Activated naive CD4-positive, alpha-beta T cell treated with anti-CD3 and anti-CD28 coated beads for 36 hours (primary cell): ENCODE data around the gene TMEM89. TPM values are rescaled to one million over a fixed set of nuclear protein-coding genes. Genes with fewer than 3 reads are reported as not detected.

ENCODE experiments used
- CTCF ChIA-PET: fragments of 350-600 bp; sonication (Branson Sonifier 250); formaldehyde crosslinking; loops from one replicate; lab custom pipeline; 2021; ENCODE audit warnings: antibody characterized with exemption; lab: Charles Lee
- DNase-seq: peaks from one replicate; pipeline ENCODE4 v3.0.0-alpha.2; 2020
- H3K27ac Mint-ChIP-seq: one replicate; pipeline ENCODE4 v1.8.0; 2021; ENCODE audit warnings: mild to moderate bottlenecking, mixed read lengths
- H3K27me3 Mint-ChIP-seq: one replicate; pipeline ENCODE4 v1.8.0; 2021; ENCODE audit warnings: low read depth, mixed read lengths
- H3K36me3 Mint-ChIP-seq: one replicate; pipeline ENCODE4 v1.8.0; 2021; ENCODE audit warnings: low read depth, mixed read lengths
- H3K4me1 Mint-ChIP-seq: one replicate; pipeline ENCODE4 v1.8.0; 2021; ENCODE audit warnings: low read depth, mixed read lengths
- H3K4me3 Mint-ChIP-seq: one replicate; pipeline ENCODE4 v1.8.0; 2021; ENCODE audit warnings: mild to moderate bottlenecking, moderate library complexity, mixed read lengths
- H3K9me3 Mint-ChIP-seq: one replicate; pipeline ENCODE4 v1.8.0; 2021; ENCODE audit warnings: mixed read lengths
- intact Hi-C: fragments of 100-400 bp; cut with micrococcal nuclease; formaldehyde crosslinking; loops from one replicate; pipeline ENCODE4 v1.15.1; 2023
- total RNA-seq, 2 experiments: library from RNA; stranded (reverse); gene quantifications; one replicate each; pipeline ENCODE4 v1.2.3, GENCODE V29; 2021

TMEM89 gene
- total RNA-seq, 2 experiments from 2014 or later: not detected

DNA sequence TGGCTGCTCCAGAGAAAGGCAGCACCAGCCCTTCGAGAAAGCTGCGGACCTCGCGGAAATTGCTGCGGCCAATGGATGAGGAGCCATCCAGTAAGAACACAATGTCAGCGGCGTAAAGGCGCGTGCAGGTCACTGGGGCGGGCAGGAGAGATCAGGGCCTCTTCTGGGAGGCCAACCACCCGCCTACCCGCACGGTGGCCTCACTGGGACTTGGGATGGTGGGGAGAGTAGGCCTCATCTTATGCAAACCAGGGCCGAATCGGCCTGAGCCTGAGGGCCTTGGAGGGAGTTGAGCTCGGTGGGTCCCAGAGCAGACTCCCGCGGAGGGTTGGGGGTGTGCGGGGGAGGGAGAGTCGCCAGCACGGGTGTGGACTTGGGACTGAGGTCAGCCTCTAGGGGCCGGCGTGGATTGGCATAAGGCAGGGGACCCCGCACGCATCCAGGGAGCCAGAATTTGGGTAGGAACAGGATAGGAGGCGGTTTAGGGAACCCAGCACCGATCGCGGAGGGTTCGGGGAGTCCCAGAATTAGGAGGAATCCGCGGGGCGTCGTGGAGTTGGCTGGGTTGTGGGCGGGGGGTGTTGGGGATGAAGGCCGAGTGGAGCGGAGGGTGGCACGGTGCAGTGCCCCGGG, 27.0 kb downstream of the TMEM89 start:
- CTCF ChIA-PET: interaction anchor here (0.5 kb wide), 1 partner anchor 30 kb away, joined by 3 read pairs; no protein-coding TSS in a partner anchor
- no peaks in the 10 kb centered on the region for H3K9me3 Mint-ChIP-seq
- H3K4me3 Mint-ChIP-seq: no peak overlapping the region
- peaks cover 6% of the 10 kb centered on the region for H3K4me1 Mint-ChIP-seq
- no peak overlapping the region for H3K27ac Mint-ChIP-seq
- H3K36me3 Mint-ChIP-seq: no peaks in the 10 kb centered on the region
- DNase-seq: no peak
- intact Hi-C loops: no loop called here
- peaks cover 23% of the 10 kb centered on the region for H3K27me3 Mint-ChIP-seq

- Mint-ChIP-seq H3K27ac (no peak overlapping the region), H3K36me3 (no peaks in the 10 kb centered on the region), H3K4me1 (peaks cover 6% of the 10 kb centered on the region), H3K27me3 (peaks cover 31% of the 10 kb centered on the region), H3K9me3 (no peaks in the 10 kb centered on the region), H3K4me3 (no peak overlapping the region)
- intact Hi-C loops: no loop called here
- DNase-seq: no peak
- CTCF ChIA-PET: no interaction called here
These were observed 28.2 kb downstream of the TMEM89 start for GRCh38 chr3:48593337-48593736.

DNA sequence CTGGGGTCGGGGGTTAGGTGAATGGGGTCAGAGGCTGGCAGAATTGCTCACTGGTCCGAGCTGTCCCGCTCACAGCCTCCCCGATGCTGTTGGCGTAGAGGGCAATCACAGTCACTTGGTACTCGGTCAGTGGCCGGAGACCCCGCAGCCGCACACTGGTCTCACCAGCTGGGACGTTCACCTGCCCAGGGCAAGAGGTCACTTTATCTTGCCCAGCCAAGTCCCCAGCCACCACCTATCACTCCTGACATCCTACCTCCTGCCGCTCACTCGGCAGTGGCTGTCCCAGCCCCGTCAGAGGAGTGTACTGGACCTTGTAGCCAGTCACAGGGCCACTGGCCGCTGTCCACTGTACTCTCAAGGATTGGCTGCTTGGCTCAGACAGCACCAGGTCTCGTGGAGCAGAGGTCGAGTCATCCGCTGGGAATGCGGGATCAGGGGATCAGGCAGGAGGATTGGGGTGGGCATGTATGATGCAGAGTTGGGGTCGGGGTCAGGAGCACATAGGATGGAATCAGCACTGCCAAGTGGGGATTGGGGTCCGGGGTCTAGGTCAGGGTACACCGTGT, 29.0 kb downstream of the TMEM89 start:
- DNase-seq: no peak
- intact Hi-C loops: no loop called here
- CTCF ChIA-PET: interaction anchor here (0.6 kb wide), 1 partner anchor 25 kb away, joined by 3 read pairs; no protein-coding TSS in a partner anchor
- H3K4me1 Mint-ChIP-seq: peaks cover 6% of the 10 kb centered on the region
- H3K9me3 Mint-ChIP-seq: no peaks in the 10 kb centered on the region
- H3K36me3 Mint-ChIP-seq: no peaks in the 10 kb centered on the region
- H3K27me3 Mint-ChIP-seq: peaks cover 36% of the 10 kb centered on the region
- H3K4me3 Mint-ChIP-seq: no peak overlapping the region
- no peak overlapping the region for H3K27ac Mint-ChIP-seq

DNA sequence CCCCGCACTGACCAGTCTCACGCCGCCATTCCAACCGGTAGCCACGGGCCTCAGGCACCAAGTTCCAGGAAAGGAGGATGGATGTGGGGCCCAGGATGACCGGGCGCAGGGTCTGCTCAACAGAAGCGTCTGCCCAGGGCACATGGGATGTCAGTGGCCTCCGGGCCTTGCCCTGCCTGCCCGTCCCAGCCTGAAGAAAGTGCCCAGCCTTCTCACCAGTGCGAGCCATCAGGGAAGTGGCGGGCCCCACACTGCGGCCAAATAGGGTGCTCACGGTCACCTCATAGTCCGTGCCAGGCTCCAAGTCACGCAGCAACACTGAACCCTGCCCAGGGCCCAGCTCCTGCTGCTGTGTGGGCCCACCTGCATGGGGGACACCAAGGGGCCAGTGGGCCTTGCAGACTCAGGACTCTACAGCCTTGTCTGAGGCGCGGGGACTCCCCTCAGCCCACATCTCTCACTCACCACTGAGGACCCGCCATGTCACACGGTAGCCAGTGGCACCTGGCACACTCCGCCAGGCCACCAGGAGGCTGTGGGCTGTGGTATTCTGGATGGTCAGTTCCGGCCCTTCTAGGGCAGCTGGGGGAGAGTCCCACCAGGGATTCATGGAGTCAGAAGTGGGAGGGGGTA, 29.6 kb downstream of the TMEM89 start:
- Mint-ChIP-seq H3K27me3 (peaks cover 36% of the 10 kb centered on the region), H3K36me3 (no peaks in the 10 kb centered on the region), H3K4me3 (no peak overlapping the region), H3K4me1 (peaks cover 6% of the 10 kb centered on the region), H3K27ac (no peak overlapping the region), H3K9me3 (no peaks in the 10 kb centered on the region)
- CTCF ChIA-PET: interaction anchor here (0.6 kb wide), 1 partner anchor 26 kb away, joined by 3 read pairs; no protein-coding TSS in a partner anchor
- intact Hi-C loops: no loop called here
- no peak for DNase-seq

DNA sequence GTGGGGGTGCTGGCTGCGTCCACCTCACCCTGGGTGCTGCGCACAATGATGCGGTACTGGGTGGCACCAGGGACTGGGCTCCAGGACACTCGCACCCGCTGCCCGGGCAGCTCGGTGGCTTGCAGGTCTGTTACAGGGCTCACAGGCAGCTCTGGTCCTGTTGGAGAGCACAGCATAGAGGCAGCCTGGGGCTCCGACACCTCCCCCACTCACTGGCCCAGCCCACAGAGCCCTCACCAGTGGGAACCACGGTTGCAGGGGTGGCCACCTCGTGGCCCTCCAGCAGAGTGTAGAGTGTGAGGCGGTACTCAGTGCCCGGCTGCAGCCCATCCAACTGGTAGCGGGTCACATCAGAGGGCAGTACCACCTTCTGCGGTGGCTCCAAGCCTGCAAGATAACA, 30.1 kb downstream of the TMEM89 start:
- Mint-ChIP-seq H3K9me3 (no peaks in the 10 kb centered on the region), H3K27ac (no peak overlapping the region), H3K4me1 (peaks cover 6% of the 10 kb centered on the region), H3K36me3 (no peaks in the 10 kb centered on the region), H3K4me3 (no peak overlapping the region), H3K27me3 (peaks cover 36% of the 10 kb centered on the region)
- CTCF ChIA-PET: no interaction called here
- DNase-seq: no peak
- intact Hi-C loops: no loop called here

GRCh38 chr3:48588230-48588629, 33.3 kb downstream of the TMEM89 start:
- Mint-ChIP-seq H3K4me3 (no peak overlapping the region), H3K4me1 (no peaks in the 10 kb centered on the region), H3K27ac (no peak overlapping the region), H3K36me3 (no peaks in the 10 kb centered on the region), H3K27me3 (peaks cover 27% of the 10 kb centered on the region), H3K9me3 (no peaks in the 10 kb centered on the region)
- intact Hi-C loops: no loop called here
- DNase-seq: no peak
- CTCF ChIA-PET: no interaction called here

- H3K36me3 Mint-ChIP-seq: no peaks in the 10 kb centered on the region
- H3K27ac Mint-ChIP-seq: no peak overlapping the region
- no peaks in the 10 kb centered on the region for H3K9me3 Mint-ChIP-seq
- H3K27me3 Mint-ChIP-seq: peaks cover 22% of the 10 kb centered on the region
- CTCF ChIA-PET: no interaction called here
- intact Hi-C loops: no loop called here
- no peaks in the 10 kb centered on the region for H3K4me1 Mint-ChIP-seq
- no peak for DNase-seq
- H3K4me3 Mint-ChIP-seq: no peak overlapping the region
These were observed 33.9 kb downstream of the TMEM89 start for GRCh38 chr3:48587686-48588085.

DNA sequence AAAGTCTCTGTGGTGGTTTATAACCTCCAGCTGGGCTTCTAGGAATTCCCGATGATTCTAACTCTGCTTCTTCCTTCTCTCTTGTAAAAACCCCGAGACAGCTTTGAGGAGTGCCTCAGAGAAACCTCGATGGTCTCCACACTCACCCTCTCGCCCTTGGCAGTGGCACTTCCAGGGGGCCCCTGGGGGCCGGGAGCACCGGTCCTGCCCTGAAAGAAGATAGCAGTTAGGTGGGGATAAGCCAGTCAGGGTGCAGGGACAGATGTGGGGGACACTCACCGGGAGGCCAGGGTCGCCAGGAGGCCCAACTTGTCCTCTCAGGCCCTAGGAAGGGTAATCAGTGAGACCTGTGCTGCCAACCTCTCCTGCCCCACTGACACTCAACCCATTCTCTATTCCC, 36.2 kb downstream of the TMEM89 start:
- Mint-ChIP-seq H3K4me3 (no peak overlapping the region), H3K27me3 (peaks cover 17% of the 10 kb centered on the region), H3K4me1 (no peaks in the 10 kb centered on the region), H3K9me3 (no peaks in the 10 kb centered on the region), H3K36me3 (no peaks in the 10 kb centered on the region), H3K27ac (no peak overlapping the region)
- CTCF ChIA-PET: interaction anchor here (0.6 kb wide), 1 partner anchor 45 kb away, joined by 4 read pairs; no protein-coding TSS in a partner anchor
- intact Hi-C loops: no loop called here
- no peak for DNase-seq

GRCh38 chr3:48584836-48585235, 36.7 kb downstream of the TMEM89 start:
- intact Hi-C loops: no loop called here
- no peak overlapping the region for H3K4me3 Mint-ChIP-seq
- CTCF ChIA-PET: interaction anchor here (0.6 kb wide), 1 partner anchor 44 kb away, joined by 4 read pairs; no protein-coding TSS in a partner anchor

GRCh38 chr3:48581621-48582481, 39.7 kb downstream of the TMEM89 start:
- Mint-ChIP-seq H3K27ac (no peak overlapping the region), H3K4me1 (no peaks in the 10 kb centered on the region), H3K9me3 (no peaks in the 10 kb centered on the region), H3K4me3 (no peak overlapping the region), H3K36me3 (no peaks in the 10 kb centered on the region), H3K27me3 (no peaks in the 10 kb centered on the region)
- intact Hi-C loops: no loop called here
- no peak for DNase-seq
- CTCF ChIA-PET: no interaction called here

More at GRCh38 chr3:48584836-48585235, 36.7 kb downstream of the TMEM89 start:
- Mint-ChIP-seq H3K27ac (no peak overlapping the region), H3K27me3 (peaks cover 16% of the 10 kb centered on the region), H3K36me3 (no peaks in the 10 kb centered on the region), H3K4me1 (no peaks in the 10 kb centered on the region), H3K9me3 (no peaks in the 10 kb centered on the region)
- DNase-seq: no peak

DNA sequence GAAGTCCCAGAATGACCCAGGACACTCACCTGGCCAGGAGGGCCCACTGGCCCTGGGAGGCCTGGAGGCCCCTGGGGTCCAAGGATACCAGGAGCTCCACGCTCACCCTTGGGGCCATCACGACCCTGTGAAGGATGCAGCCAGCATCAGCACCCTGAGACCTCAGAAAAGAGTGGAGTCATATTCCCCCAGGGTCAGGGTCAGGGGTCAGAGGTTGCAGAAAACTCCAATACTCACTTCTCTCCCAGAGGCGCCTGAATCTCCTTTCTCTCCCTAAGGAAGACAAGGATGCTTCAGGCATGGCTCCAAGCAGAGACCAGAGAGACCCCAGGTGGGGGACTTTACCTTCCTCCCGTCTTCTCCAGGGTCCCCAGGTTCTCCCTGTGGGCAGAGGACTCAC, 44.9 kb downstream of the TMEM89 start:
- intact Hi-C loops: no loop called here
- CTCF ChIA-PET: no interaction called here
- Mint-ChIP-seq H3K4me3 (no peak overlapping the region), H3K27me3 (no peaks in the 10 kb centered on the region), H3K4me1 (no peaks in the 10 kb centered on the region), H3K27ac (no peak overlapping the region), H3K9me3 (no peaks in the 10 kb centered on the region), H3K36me3 (no peaks in the 10 kb centered on the region)
- DNase-seq: no peak

DNA sequence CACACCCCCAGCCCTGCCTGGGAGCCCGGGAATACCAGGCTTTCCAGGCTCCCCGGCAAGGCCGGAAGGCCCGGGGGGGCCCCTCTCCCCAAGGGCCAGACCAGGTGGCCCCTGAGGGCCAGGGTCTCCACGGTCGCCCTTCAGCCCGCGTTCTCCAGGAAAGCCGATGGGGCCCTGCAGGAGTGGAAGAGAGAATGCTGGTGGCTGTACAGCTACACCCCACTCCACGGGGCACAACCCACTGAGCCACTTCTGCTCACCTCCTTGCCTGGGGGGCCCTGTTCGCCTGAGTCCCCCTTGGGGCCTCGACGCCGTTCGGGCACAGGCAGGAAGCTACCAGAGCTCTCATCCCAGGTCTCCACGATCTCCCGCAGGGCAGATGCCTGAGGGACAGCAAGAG, 46.2 kb downstream of the TMEM89 start:
- Mint-ChIP-seq H3K36me3 (no peaks in the 10 kb centered on the region), H3K9me3 (no peaks in the 10 kb centered on the region), H3K27ac (no peak overlapping the region), H3K4me1 (no peaks in the 10 kb centered on the region), H3K4me3 (no peak overlapping the region), H3K27me3 (no peaks in the 10 kb centered on the region)
- CTCF ChIA-PET: interaction anchor here (0.6 kb wide), 1 partner anchor 175 kb away, joined by 3 read pairs; no protein-coding TSS in a partner anchor
- intact Hi-C loops: no loop called here
- no peak for DNase-seq
